Glomerular endothelial cell (primary cell): ENCODE results near the gene CCDC27. TPM values are rescaled to one million over a fixed set of nuclear protein-coding genes. Genes with fewer than 3 reads are reported as not detected.

Experiments
- DNase-seq: peaks from one replicate; pipeline ENCODE4 v3.0.0-alpha.2; 2011; ENCODE audit warnings: low read depth, low spot score; ENCODE audit errors: extremely low read depth
- total RNA-seq: library from RNA; depleted of rRNA; stranded (reverse); fragments of >200 nt; gene quantifications from 2 replicates; pipeline ENCODE4 v1.2.3, GENCODE V29; 2015

Gene CCDC27
- total RNA-seq, 1 donor from 2014 or later: not detected

DNA sequence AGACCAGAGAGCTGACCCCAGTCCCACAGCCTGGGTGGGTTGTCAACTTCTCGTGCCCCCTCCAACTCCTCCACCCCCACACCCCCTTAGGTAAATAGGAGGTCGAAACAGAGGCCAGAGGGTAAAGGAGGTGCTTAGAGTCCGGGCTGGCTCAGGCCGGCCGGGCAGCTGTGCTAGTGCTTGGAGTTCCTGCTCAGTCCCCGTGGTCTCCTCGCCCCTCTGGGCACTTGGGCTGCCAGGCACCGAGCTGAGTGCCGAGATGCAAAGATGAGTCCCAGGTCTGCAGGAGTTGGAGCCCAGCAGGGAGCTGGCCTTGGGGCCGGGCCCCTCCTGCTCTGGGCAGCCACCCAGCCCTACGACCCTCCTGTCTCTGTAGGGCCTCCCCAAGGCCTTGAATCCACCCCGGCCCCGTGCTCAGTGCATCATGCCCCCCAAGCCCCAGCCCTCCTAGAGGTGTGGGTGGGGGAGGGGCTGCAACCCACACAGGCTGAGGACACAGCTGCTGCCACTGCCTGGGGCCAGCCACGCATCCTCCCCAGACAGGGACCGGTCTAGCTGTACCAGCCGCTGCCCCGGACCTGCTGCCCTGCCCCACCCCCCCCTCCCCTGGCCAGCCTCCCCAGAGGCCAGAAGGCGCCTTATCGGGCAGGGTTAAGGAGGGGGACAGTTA lies 22.2 kb downstream of the CCDC27 start:
- no peak for DNase-seq

DNA sequence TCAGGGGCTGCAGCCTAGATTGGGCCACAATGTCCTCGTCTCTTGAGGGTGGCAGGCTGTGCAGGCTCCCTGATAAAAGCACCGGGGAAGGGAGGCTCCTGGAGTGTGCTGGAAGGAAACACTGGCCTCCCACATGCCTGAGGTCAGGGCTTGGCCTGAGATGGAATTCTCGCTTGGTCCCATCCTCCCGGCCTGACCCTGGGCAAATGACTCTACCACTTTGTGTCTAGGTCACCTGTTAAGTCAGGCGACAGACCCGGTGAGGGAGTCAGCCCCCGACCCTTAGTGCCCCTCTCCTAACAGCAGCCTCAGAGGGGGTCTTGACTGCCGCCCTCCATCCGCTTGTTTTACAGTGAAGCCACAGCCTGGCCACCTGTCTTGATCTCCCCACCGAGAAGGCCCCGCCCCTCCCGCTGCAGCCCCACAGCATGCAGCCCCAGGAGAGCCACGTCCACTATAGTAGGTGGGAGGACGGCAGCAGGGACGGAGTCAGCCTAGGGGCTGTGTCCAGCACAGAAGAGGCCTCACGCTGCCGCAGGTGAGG lies 22.8 kb downstream of the CCDC27 start:
- DNase-seq: no peak

DNA sequence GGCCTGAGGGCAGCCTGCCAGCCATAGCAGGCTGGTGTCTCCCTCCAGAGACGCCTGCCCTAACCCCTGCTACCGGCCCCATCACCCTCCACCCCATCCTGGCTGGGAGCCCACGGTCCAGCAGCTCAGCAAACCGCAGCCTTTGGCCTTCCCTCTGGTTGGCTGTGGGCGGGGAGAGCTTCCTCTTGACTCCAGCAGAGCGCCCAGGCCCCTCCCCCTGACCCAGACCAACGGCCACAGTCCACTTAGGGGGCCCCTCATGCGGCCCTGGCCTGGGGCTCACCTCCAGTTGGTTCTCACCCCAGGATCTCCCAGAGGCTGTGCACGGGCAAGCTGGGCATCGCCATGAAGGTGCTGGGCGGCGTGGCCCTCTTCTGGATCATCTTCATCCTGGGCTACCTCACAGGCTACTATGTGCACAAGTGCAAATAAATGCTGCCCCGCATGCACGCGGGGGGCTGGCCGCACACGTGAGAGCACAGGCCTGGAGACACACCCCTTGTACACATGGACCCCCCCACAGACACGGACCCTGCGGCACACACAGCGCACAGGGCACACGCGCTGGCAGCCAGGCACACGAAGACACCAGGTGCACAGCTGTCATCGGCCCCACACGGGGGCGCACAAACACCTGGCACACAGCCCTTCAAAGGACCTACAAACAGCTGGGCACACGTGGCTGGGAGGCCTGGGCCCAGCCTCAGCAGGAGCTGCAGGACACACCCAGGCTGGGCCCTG lies 23.4 kb downstream of the CCDC27 start:
- DNase-seq: no peak

DNA sequence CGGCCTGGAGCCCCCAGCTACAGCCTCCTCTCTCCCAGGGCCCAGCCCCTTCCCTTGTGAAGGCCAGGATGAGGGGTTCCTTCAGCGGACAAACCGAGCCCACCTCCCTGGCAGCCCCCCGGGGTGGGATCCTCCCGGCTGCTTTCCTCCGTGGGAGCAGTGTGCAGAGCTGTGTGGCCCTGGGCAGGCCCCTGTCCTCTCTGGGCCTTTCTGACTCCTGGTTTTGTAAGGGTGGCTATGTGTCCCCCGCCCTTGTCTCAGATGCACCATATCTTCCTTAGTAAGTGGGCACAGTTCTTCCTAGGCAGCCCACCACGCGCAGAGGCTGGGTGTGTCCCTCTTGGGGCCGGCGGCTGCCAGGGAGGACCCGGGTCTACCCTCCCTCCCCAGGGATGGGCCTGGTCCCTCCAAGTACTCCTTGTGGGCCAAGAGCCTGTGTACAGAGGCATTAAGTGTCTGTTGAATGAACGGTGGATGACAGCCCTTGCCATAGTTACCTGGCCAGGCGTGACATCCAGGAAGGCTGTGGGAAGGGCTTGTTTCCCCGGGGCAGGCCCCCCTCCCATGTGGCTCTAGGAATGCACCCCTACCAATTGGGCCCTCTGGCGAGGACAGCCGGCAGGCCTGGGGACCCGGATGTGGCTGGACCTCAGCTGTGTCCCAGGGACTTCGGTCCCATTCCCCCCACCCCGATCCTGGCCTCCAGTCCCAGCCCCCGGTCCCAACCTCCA lies 24.1 kb downstream of the CCDC27 start:
- DNase-seq: no peak

DNA sequence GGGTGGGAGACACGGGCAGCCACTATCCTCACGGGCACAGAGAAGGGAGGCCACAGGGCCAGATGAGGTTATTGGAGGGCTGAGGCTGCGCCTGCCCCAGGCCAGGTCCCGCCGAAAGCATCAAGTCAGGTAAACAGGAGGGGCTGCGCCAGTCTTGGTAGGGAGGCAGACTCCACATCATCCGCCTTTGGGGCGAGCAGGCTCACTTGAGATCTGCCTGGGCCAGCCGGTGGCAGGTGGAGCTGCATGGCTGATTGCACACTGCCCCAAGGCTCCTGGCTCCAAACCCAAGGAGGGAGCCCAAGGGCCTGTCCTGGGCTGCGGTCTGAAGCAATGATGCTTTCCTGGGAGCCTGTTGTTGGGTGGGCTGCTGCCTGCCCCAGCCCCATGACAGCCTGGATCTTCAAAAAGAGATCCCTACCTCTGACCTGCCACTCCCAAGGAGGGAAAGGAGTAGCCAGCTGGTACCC lies 24.9 kb downstream of the CCDC27 start:
- no peak for DNase-seq

DNA sequence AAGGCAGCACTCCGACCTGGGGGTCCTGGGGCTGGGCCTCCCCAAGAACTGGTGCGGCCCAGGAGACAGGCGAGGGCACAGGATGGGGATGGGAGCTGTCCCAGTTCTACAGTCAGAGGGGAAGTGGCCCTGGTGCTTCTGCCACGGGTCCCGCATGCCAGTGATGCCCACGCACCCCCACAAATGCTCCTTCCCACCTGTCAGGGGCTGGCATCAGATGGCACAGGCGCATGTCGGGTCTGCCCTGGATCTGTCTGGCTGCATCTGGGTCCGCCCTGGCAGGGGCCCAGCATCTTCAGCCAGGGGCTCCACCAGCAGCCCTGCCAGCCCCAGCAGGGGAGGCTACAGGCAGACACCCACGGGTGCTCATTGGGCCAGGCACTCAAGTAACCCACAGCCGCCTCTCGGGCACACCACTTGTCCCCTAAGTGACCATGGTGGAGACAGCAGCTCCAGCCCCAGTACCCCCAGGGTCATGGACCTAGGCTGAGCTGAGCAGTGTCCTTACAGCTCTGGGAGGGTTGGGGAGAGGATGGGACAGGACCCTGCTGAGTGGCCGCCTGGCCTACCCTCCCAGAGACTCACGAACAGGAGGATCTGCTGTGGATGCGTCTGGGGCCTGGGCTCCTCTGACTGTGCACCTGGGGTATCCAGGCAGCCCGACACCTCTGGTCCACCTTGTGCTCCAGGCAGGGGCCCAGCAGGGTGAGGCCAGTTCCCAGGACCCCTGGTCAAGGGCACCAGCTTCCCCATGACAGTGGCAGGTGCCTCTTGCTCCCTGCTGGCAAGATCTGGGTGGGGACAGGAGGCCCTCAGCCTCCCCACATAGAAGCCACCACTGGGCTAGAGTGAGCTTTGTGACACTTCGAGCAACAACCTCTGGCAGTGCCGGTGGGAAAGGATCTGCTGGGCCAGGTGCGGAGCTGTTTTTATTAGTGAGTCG lies 25.7 kb downstream of the CCDC27 start:
- DNase-seq: no peak

DNA sequence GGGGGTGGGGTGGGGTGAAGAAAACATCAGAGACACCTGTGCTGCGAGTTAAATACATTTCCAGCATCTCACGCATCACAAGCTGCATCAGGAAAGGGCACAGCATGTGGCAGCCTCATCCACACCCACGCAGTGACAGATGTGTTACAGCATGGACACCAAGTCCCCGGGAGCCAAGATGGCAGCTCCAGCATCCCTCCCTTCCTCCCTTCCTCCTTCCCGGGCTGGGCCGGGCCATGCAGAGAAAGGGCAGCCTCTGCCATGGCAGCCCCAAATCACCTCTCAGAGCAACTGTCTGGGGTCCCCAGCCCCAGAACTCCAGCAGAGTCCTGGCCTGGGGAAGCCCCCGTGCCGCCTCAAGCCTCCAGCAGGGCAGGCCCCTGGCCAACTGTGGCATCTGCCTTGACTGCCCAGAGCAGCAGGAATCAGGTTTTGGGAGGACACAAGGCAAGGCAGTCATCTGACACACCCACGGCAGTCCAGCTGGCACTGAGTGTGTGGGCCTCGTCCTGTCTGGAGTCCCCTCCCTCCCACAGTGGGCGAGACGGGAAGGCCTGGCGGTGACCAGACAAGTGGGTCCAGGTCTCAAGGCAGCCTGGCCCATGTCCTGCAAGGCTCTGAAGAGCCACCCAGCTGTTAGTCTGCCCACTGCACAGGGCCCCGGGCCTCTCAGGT lies 26.5 kb downstream of the CCDC27 start:
- DNase-seq: no peak

DNA sequence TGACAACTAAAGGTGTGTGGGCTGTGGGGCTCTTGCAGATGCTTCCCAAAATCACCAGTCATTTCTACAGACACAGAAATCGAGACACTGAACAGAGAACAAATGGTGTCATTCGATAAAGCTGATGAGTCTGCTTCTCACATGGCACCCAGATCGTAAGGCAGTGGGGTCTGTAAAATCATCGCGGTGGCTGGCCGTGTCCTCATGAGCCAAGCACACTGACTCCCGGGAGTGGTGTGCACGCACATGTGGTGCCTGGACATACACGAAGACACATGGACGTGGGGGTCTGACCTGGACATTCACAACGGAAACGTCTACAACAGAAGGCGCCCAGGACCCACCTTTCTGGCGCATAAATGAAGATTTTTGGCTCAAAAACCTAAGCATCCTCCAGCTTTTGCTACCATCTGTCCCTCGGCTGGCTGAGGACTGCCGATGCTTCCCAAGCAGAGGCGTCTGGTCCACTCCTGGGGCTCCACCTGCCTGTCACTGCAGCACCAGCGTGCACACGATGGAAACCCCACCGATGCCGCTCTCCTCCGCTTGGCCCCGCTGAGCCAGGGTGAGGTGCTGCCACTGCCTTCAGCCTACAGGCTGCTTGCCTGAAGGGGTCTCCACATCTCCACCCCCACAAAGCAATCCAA lies 27.1 kb downstream of the CCDC27 start:
- no peak for DNase-seq

DNA sequence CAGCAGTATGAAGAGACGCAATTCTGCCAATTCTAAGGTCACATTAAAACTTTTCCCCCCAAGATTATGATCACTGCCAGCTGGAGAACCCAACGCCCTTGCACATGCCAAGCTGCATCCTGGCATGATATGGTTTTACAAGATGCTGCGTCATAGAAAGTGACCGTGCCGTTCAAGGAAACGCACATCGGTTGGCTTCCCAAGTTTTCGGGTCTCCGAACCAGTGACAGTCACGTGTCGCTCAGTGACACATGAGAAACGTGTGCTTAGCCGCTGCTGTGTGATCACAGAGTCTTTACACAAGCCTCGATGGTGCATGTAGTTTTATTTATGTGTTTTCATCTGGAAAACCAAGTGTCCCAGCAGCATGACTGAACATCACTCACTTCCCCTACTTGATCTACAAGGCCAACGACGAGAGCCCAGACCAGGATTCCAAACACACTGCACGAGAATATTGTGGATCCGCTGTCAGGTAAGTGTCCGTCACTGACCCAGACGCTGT lies 27.7 kb downstream of the CCDC27 start:
- no peak for DNase-seq

DNA sequence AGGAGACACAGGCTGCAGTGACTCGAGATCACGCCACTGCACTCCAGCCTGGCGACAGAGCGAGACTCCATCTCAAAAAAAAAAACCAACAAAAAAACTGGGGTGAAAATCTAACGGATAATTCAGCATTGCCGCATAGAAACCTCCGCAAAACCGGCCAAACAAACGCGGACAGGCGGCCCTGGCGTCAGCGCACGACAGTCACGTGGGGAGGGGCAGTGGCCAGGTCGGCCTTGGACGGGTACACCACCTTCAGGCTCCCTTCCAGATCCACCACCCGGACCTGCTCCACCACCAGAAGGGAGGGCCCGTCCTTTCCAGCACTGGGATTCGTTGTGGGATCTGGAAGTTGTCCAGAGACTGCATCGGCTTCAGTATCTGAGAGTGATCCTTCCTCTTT lies 28.7 kb downstream of the CCDC27 start:
- DNase-seq: no peak

DNA sequence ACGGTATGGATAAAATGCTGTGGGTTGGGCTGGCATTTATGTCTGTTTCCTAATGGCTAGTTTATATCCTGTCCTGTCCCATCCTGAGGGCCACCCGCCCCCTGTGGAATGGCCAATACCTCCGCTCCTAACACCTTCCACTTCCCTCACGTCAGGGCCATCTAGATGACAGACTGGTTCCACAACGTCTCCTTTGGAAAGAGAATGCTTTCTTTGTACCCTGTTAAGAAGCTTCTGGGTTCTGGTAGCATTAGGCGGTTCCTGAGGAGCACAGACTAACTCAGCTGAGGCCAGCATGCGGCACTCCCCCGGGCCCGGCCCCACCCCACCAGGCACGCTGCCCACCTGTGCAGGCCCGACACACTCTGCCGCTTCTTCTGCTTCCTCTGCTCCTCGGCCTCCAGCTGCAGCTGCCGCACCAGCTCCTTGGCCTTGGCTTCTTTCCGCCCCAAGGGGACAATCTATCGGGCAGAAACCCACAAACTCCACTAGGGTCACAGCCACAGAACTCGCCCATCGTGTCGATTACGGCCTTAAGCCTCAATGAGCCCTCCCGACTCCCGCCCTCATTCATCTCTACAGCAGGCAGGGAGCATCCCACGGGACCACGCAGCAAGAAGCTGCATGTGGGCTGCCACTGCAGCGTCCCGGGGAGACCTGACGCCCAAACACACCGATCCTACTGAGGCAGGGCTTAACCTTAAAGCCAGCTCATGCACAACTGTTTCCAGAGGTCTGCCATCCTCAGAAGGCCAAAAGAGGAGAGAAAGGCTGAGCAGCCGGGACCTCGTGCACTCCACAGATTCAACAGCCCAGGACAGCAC lies 31.6 kb downstream of the CCDC27 start:
- no peak for DNase-seq

DNA sequence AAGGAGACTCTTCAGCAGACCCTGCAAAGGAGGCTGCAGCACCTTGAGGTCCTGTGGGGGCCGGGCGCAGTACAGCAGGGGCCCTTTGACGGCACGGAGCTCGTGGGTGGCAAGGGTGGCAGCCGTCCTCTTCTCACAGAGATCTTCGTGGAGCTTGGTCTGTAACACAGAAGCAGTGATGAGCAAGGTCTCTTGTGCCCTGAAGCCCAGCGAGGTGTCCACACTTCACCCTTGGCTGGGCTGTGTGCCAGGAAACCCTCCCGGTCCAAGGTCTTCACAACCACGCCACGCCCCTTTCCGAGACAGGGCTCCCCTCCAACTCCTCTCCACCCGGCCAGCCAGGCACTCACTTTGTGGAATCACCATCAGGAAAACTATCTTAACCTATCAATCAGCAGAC lies 32.8 kb downstream of the CCDC27 start:
- no peak for DNase-seq

DNA sequence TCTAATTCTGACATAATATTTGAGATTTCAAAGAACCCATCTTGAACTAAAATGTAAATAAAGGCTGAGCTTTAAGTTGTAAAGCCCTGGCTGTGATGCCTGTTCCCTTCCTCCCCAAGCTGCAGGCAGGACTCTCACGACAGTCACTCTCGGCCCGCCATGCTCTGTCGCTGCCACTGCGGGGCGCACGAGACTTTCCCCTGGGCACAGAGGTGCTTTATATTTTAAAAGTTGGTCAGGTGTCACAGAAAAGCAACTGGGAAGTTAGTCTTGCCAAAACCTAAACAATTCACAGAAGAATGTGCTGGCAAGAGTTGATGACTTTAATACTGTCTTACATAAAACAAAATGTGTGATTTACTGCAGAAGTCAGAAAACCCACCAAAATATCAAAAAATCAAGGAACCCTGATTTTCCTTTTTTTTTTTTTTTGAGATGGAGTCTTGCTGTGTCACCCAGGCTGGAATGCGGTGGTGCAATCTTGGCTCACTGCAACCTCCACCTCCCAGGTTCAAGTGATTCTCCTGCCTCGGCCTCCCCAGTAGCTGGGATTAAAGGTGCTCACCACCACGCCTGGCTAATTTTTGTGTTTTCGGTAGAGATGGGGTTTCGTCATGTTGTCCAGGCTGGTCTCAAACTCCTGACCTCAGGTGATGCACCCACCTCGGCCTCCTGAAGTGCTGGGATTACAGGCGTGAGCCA lies 33.4 kb downstream of the CCDC27 start:
- DNase-seq: no peak

DNA sequence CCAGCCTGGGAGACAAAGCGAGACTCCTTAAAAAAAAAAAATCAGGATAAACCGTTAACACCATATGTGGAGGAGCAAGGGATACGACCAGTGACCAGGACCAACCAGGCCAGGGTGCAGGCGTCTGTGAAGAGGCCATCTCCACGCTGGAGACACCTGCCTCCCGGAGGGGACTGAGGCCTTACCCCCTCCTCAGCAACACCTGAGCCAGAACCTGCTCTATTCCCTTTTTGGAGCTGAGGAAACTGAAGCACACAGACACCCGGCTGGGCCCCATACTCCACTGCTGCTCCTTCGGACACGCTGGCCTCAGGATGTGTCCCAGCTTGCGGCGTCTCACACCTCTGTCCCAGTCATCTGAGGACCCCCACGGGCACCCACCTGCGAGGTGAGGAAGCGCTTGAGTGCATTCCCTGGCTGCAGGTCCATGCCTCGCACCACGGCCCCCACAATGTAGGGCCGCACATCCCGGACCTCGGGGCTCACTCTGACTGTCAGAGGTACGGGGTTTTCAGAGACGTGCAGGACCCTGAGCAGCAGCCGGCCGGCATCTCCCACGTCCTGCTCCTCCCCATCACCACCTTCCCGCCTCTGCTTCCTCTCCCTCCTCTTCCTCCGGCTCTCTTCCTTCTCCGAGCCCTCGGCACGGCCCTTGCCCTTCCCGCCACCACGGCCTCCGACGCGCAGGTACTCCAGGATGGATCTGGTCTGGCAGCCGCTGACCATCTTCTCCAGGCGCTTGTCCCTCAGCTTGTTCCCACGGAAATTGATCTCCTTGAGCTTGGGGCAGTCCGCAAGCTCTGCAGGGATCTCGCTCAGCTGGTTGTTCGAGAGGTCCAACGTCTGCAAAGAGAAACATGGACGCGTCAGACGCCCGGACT lies 34.5 kb downstream of the CCDC27 start:
- DNase-seq: no peak

DNA sequence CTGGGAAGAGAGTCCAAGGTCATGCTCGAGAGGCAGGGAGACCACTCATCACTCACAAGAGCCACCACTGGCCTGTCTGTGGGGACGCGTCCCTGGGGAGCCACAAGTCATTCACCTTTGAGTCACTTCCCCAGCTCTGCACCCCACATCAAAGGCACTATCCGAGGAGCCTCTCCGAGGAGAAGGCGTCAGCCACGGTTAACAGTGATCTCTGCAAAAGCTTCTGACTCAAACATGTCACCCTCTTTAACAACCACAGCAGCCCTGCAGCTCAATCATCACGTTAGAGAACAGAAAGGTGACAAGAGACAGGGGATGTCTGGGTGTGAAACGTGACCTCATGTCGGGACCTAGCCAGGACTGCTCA lies 35.1 kb downstream of the CCDC27 start:
- no peak for DNase-seq

DNA sequence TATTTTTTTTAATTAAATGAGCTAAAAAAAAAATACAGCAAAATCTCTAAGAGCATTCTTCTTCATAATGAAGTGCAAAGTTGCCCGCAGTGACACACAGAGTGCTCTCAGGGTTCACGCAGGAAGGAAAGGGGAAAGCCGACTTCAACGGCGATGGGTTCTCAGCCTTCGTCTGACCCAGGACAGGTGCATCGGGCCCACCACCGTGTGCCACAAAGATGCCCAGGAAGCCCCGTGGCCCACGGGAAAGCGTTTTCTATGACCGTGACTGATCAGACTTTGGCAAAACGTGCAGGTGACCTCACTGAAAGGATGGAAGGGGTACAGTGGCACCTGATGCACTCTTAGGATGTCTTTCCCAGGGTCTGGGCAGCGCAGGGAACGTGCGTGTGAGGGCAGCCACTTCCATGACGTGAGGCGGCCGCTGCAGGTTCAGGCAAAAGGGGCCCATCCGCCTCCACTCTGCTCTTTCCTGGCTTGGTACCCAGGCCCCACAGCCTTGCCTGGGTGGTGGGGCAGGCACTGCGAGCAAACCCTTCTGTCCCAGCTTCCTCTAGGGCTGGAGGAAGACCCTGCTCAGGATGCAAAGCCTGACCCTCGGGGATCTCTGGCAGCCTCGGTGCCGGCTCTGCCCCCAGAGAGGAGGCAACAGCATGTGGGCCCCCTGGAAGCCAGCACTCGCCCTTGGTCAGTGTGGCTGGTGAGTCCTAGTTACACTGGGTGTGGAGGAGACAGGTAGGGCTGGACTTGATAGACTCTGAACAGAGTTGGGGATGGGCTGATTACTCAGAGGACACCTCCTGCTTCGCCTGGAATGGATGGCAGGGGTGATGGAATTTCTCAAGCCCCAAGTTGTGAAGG lies 35.7 kb downstream of the CCDC27 start:
- DNase-seq: no peak
